Dendritic cell treated with granulocyte-macrophage colony-stimulating factor and Interleukin-4, amounts not matched to agents 40 ng/mL and 50 ng/mL, for 4 days (primary cell): ENCODE measurements around the gene AMD1.

Experiments
- H3K27ac Mint-ChIP-seq: one replicate; pipeline ENCODE4 v1.8.0; 2022; ENCODE audit warnings: mild to moderate bottlenecking, mixed read lengths
- H3K27me3 Mint-ChIP-seq: one replicate; pipeline ENCODE4 v1.8.0; 2022; ENCODE audit warnings: mild to moderate bottlenecking, mixed read lengths
- H3K36me3 Mint-ChIP-seq: one replicate; pipeline ENCODE4 v1.8.0; 2022; ENCODE audit warnings: low read depth, mixed read lengths
- H3K4me1 Mint-ChIP-seq: one replicate; pipeline ENCODE4 v1.8.0; 2022; ENCODE audit warnings: low read depth, mixed read lengths
- H3K4me3 Mint-ChIP-seq: one replicate; pipeline ENCODE4 v1.8.0; 2022; ENCODE audit warnings: mild to moderate bottlenecking, moderate library complexity, mixed read lengths
- H3K9me3 Mint-ChIP-seq: one replicate; pipeline ENCODE4 v1.8.0; 2022; ENCODE audit warnings: mixed read lengths
- intact Hi-C: fragments of 100-400 bp; cut with micrococcal nuclease; formaldehyde crosslinking; loops from one replicate; pipeline ENCODE4 v1.15.0; 2022

Gene AMD1

GRCh38 chr6:110935171-110935570 is 60.6 kb downstream of the AMD1 start:
- Mint-ChIP-seq H3K27ac (no peak overlapping the region), H3K4me1 (peaks cover 25% of the 10 kb centered on the region), H3K36me3 (no peaks in the 10 kb centered on the region), H3K4me3 (no peak overlapping the region), H3K27me3 (no peaks in the 10 kb centered on the region), H3K9me3 (no peaks in the 10 kb centered on the region)
- intact Hi-C loops: no loop called here

- Mint-ChIP-seq H3K4me1 (peaks cover 17% of the 10 kb centered on the region), H3K27ac (no peak overlapping the region), H3K36me3 (no peaks in the 10 kb centered on the region), H3K4me3 (no peak overlapping the region), H3K9me3 (no peaks in the 10 kb centered on the region), H3K27me3 (no peaks in the 10 kb centered on the region)
- intact Hi-C loops: no loop called here
These were observed 63.6 kb downstream of the AMD1 start for GRCh38 chr6:110938171-110938570.

- Mint-ChIP-seq H3K4me3 (no peak overlapping the region), H3K9me3 (no peaks in the 10 kb centered on the region), H3K27me3 (no peaks in the 10 kb centered on the region), H3K36me3 (no peaks in the 10 kb centered on the region), H3K4me1 (peaks cover 11% of the 10 kb centered on the region), H3K27ac (peak overlapping the region; percentile 3)
- intact Hi-C loops: no loop called here
These were observed 65.0 kb downstream of the AMD1 start for GRCh38 chr6:110939429-110940200.

- Mint-ChIP-seq H3K4me3 (peak overlapping the region; percentile 50), H3K27me3 (no peaks in the 10 kb centered on the region), H3K4me1 (peaks cover 9% of the 10 kb centered on the region), H3K36me3 (no peaks in the 10 kb centered on the region), H3K27ac (peak overlapping the region; percentile 87), H3K9me3 (no peaks in the 10 kb centered on the region)
- intact Hi-C loops: loop anchor here (1.0 kb wide), 1 partner anchor 68 kb away; no protein-coding TSS in a partner anchor
These were observed 70.1 kb downstream of the AMD1 start for GRCh38 chr6:110944681-110945151.
